Measurements from ENCODE around the gene LIMS1. TPM values are rescaled to one million over a fixed set of nuclear protein-coding genes. Genes with fewer than 3 reads are reported as not detected.

LIMS1 gene
- total RNA-seq, 4 donors from 2014 or later: 69.4 to 175 (median 155) TPM

GRCh38 chr2:108625828-108626195 is 91.5 kb downstream of the LIMS1 start:
- DNase-seq (ENCODE audit: low spot score) (no peak), ATAC-seq (ENCODE audit: low FRiP score) (no peak)
- TF ChIP-seq CTCF (IDR thresholded peaks at IDR 0.05): no peak

GRCh38 chr2:108626995-108627394 is 92.7 kb downstream of the LIMS1 start:
- no peak for ATAC-seq (ENCODE audit: low FRiP score)
- DNase-seq (ENCODE audit: low spot score): no peak
- no peak for TF ChIP-seq CTCF (IDR thresholded peaks at IDR 0.05)

GRCh38 chr2:108627911-108628567 is 93.8 kb downstream of the LIMS1 start:
- no peak for DNase-seq (ENCODE audit: low spot score)
- no peak for ATAC-seq (ENCODE audit: low FRiP score)
- no peak for TF ChIP-seq CTCF (IDR thresholded peaks at IDR 0.05)

GRCh38 chr2:108628936-108629335 is 94.7 kb downstream of the LIMS1 start:
- DNase-seq (ENCODE audit: low spot score) (no peak), ATAC-seq (ENCODE audit: low FRiP score) (no peak)
- no peak for TF ChIP-seq CTCF (IDR thresholded peaks at IDR 0.05)

- TF ChIP-seq CTCF (IDR thresholded peaks at IDR 0.05): no peak
- DNase-seq (ENCODE audit: low spot score): no peak
- ATAC-seq (ENCODE audit: low FRiP score): no peak
These were observed 95.1 kb downstream of the LIMS1 start for GRCh38 chr2:108629417-108629816.

GRCh38 chr2:108630567-108631405 is 96.5 kb downstream of the LIMS1 start:
- ATAC-seq (ENCODE audit: low FRiP score): no peak
- TF ChIP-seq CTCF (IDR thresholded peaks at IDR 0.05): no peak

More at GRCh38 chr2:108630567-108631405, 96.5 kb downstream of the LIMS1 start:
- DNase-seq (ENCODE audit: low spot score): no peak

All from omental fat pad (tissue), 4 donors.